A673 (cell line): Measurements from ENCODE around the gene MMP14. TPM values are rescaled to one million over a fixed set of nuclear protein-coding genes. Genes with fewer than 3 reads are reported as not detected.

Experiments used
- BruUV-seq: library from RNA; stranded (reverse); fragments of 400-500 nt; replicated peaks from 2 replicates; lab custom pipeline; 2021; lab: Mats Ljungman, UMichigan
- CTCF ChIA-PET: fragments of 300-600 bp; sonication (Branson Sonifier 250); formaldehyde crosslinking; loops from one replicate; lab custom pipeline; 2022; ENCODE audit warnings: antibody characterized with exemption; lab: Charles Lee
- POLR2A ChIA-PET: fragments of 300-600 bp; sonication (Branson Sonifier 250); formaldehyde crosslinking; loops from one replicate; lab custom pipeline; 2022; ENCODE audit warnings: antibody characterized with exemption; ENCODE audit not compliant: low non-redundant PET; lab: Charles Lee
- DNase-seq: peaks from one replicate; pipeline ENCODE4 v3.0.0-alpha.2; 2015; ENCODE audit warnings: low spot score
- H3K27ac ChIP-seq: fragments of 200-600 bp; sonication (generic); 2 replicates; pipeline ENCODE4 v1.5.1; 2016; ENCODE audit warnings: mixed run types, low read depth, mild to moderate bottlenecking, mixed read lengths, antibody characterized with exemption, low read length; ENCODE audit not compliant: poor library complexity, severe bottlenecking
- H3K27me3 ChIP-seq: fragments of 200-600 bp; sonication (generic); replicated peaks from 2 replicates; pipeline ENCODE4 v1.6.1; 2017; ENCODE audit warnings: mixed run types, low read depth, mild to moderate bottlenecking, mixed read lengths, antibody characterized with exemption, low read length; ENCODE audit not compliant: insufficient read depth, poor library complexity
- H3K36me3 ChIP-seq: fragments of 200-600 bp; sonication (generic); 2 replicates; pipeline ENCODE4 v1.6.1; 2016; ENCODE audit warnings: mixed run types, mild to moderate bottlenecking, mixed read lengths, antibody characterized with exemption, low read length; ENCODE audit not compliant: insufficient read depth, poor library complexity, severe bottlenecking
- H3K4me1 ChIP-seq: fragments of 200-600 bp; sonication (generic); 2 replicates; pipeline ENCODE4 v1.6.1; 2017; ENCODE audit warnings: mixed run types, mild to moderate bottlenecking, mixed read lengths, antibody characterized with exemption, low read length; ENCODE audit not compliant: insufficient read depth, poor library complexity, severe bottlenecking
- H3K4me3 ChIP-seq: fragments of 200-600 bp; sonication (generic); 2 replicates; pipeline ENCODE4 v1.5.1; 2016; ENCODE audit warnings: low read depth, mixed run types, mild to moderate bottlenecking, mixed read lengths, low read length; ENCODE audit not compliant: poor library complexity, severe bottlenecking
- H3K9me3 ChIP-seq: fragments of 200-600 bp; sonication (generic); 2 replicates; pipeline ENCODE4 v1.6.1; 2016; ENCODE audit warnings: mixed run types, low read depth, mild to moderate bottlenecking, mixed read lengths, antibody characterized with exemption, low read length; ENCODE audit not compliant: poor library complexity, severe bottlenecking
- EZH2 ChIP-seq: fragments of 200-600 bp; sonication (generic); IDR thresholded peaks from 2 replicates; pipeline ENCODE4 v1.6.1; 2017; ENCODE audit warnings: borderline replicate concordance, low read depth, mild to moderate bottlenecking, mixed read lengths, antibody characterized with exemption, low read length; ENCODE audit not compliant: poor library complexity, severe bottlenecking
- intact Hi-C: fragments of 100-400 bp; cut with micrococcal nuclease; formaldehyde crosslinking; loops from one replicate; pipeline ENCODE4 v1.10.0; 2022; ENCODE audit not compliant: unreplicated experiment
- total RNA-seq: library from RNA; stranded (reverse); gene quantifications from 2 replicates; pipeline ENCODE4 v1.2.3, GENCODE V29; 2021
- TF ChIP-seq, protein P1 (sequence below): fragments of 300-800, 200-600 bp; sonication (generic); conservative IDR thresholded peaks from 2 replicates; pipeline ENCODE4 v1.5.1; 2017; ENCODE audit warnings: low read depth, mild to moderate bottlenecking, antibody characterized with exemption, low read length, moderate library complexity, mixed read lengths

MMP14 gene
- total RNA-seq, 1 experiment from 2014 or later = 91.3 TPM

DNA sequence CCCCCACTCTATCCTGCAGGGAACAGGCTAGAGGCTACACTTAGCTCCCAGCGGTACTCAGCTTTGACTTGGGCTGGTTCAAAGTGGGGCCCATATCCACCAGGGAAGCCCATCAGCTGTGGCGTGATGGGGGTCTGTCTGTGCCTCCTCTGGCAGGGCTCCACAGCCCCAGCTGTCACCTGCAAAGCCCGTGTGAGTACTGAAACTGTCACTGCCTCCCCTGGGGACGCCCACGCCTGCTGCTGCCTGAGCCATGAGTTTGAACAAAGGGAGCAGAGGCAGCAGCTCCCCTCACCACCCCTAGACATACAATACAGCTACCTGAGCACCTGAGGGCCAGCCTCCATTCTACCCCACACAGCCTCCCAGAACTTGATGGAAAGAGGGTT, 51.6 kb downstream of the MMP14 start:
- no peaks in the 10 kb centered on the region for H3K4me1 ChIP-seq
- intact Hi-C loops = no loop called here
- no peak overlapping the region for H3K4me3 ChIP-seq
- no peaks in the 10 kb centered on the region for H3K27me3 ChIP-seq
- no peak for DNase-seq
- BruUV-seq = no TSS peak
- CTCF ChIA-PET = interaction anchor here (1.0 kb wide), 1 partner anchor 170 kb away, joined by 3 read pairs; no protein-coding TSS in a partner anchor
- TF ChIP-seq EZH2 = no peak
- TF ChIP-seq, protein P1, sequence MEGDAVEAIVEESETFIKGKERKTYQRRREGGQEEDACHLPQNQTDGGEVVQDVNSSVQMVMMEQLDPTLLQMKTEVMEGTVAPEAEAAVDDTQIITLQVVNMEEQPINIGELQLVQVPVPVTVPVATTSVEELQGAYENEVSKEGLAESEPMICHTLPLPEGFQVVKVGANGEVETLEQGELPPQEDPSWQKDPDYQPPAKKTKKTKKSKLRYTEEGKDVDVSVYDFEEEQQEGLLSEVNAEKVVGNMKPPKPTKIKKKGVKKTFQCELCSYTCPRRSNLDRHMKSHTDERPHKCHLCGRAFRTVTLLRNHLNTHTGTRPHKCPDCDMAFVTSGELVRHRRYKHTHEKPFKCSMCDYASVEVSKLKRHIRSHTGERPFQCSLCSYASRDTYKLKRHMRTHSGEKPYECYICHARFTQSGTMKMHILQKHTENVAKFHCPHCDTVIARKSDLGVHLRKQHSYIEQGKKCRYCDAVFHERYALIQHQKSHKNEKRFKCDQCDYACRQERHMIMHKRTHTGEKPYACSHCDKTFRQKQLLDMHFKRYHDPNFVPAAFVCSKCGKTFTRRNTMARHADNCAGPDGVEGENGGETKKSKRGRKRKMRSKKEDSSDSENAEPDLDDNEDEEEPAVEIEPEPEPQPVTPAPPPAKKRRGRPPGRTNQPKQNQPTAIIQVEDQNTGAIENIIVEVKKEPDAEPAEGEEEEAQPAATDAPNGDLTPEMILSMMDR = no peak
- no peaks in the 10 kb centered on the region for H3K36me3 ChIP-seq
- H3K27ac ChIP-seq = no peak overlapping the region
- H3K9me3 ChIP-seq = no peaks in the 10 kb centered on the region
- POLR2A ChIA-PET = no interaction called here

- Histone ChIP-seq H3K27me3 (no peaks in the 10 kb centered on the region), H3K4me1 (no peaks in the 10 kb centered on the region), H3K36me3 (no peaks in the 10 kb centered on the region), H3K27ac (no peak overlapping the region), H3K9me3 (no peaks in the 10 kb centered on the region), H3K4me3 (no peak overlapping the region)
- DNase-seq = no peak
- ChIA-PET POLR2A (no interaction called here), CTCF (interaction anchor here (0.6 to 0.7 kb wide), 2 partner anchors 98 to 505 kb away, joined by 3 to 5 read pairs; no protein-coding TSS in a partner anchor)
- BruUV-seq = no TSS peak
- intact Hi-C loops = no loop called here
- TF ChIP-seq, protein P1 = no peak
- no peak for TF ChIP-seq EZH2
Measured at GRCh38 chr14:22888662-22889061, 52.3 kb downstream of the MMP14 start.

DNA sequence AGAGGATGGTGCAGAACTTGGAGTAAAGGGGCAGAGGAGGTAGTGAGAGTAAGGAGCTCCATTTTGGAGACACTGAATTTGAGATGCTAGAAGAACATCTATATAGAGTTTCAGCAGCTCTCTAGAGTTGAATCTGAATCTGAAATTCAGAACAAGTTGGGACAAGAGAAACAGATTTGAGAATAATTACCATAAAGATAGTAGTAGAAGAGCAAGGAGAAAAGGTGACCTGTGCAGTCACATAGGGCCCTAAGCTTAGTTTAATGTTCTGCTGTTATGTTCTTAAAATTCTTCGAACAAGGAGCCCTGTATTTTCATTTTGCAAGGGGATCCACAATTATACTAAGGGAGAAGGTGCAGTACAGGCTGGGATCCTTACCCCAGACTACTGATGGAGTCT, 54.0 kb downstream of the MMP14 start:
- DNase-seq = no peak
- BruUV-seq = no TSS peak
- Histone ChIP-seq H3K9me3 (no peaks in the 10 kb centered on the region), H3K36me3 (no peaks in the 10 kb centered on the region), H3K4me3 (no peak overlapping the region), H3K27me3 (no peaks in the 10 kb centered on the region), H3K4me1 (no peaks in the 10 kb centered on the region), H3K27ac (no peak overlapping the region)
- intact Hi-C loops = no loop called here
- CTCF ChIA-PET = interaction anchor here (0.7 kb wide), 1 partner anchor 12 kb away, joined by 4 read pairs; no protein-coding TSS in a partner anchor
- TF ChIP-seq, protein P1 = no peak
- TF ChIP-seq EZH2 = no peak
- POLR2A ChIA-PET = no interaction called here
